Activated naive CD4-positive, alpha-beta T cell treated with anti-CD3 and anti-CD28 coated beads, Interleukin-2, amount 50 U/mL, for 72 hours (primary cell): ENCODE measurements around the gene KRT8. TPM values are rescaled to one million over a fixed set of nuclear protein-coding genes. Genes with fewer than 3 reads are reported as not detected.
A peak's percentile ranks its signal among the peaks of the same experiment; 100 is the strongest.

Experiments used
- ATAC-seq, 2 donors: fragments of 150-1000 bp; cut with Tn5 transposase; 2 replicates each; pipeline ENCODE4 v1.10.0; 2021; ENCODE audit warnings: mild to moderate bottlenecking in 2 of 2, moderate library complexity in 2 of 2
- DNase-seq, 2 donors: peaks; one replicate each; pipeline ENCODE4 v3.0.0; 2021 to 2022; ENCODE audit warnings: low spot score in 2 of 2
- H3K27ac Mint-ChIP-seq, 2 donors: one replicate each; pipeline ENCODE4 v1.8.0; 2022; ENCODE audit warnings: mild to moderate bottlenecking in 2 of 2, mixed read lengths in 2 of 2
- H3K36me3 Mint-ChIP-seq, 2 donors: one replicate each; pipeline ENCODE4 v1.8.0; 2022; ENCODE audit warnings: mixed read lengths in 2 of 2
- H3K9me3 Mint-ChIP-seq, 2 donors: one replicate each; pipeline ENCODE4 v1.8.0; 2022; ENCODE audit warnings: mixed read lengths in 2 of 2
- total RNA-seq, 2 donors: library from RNA; stranded (reverse); gene quantifications; one replicate each; pipeline ENCODE4 v1.2.3, GENCODE V29; 2022

The KRT8 gene
- total RNA-seq, 2 donors from 2014 or later, result 0.34 to 0.66 TPM

- peaks cover 0 to 6% of the 10 kb centered on the region in 2 donors for H3K9me3 Mint-ChIP-seq
- no peaks in the 10 kb centered on the region for H3K36me3 Mint-ChIP-seq
- DNase-seq (no peak), ATAC-seq (no peak)
- no peak overlapping the region for H3K27ac Mint-ChIP-seq
These were observed 37.4 kb upstream of the KRT8 start for GRCh38 chr12:52942066-52942900.

GRCh38 chr12:52929538-52929937 is 24.7 kb upstream of the KRT8 start:
- DNase-seq (no peak), ATAC-seq (no peak)
- H3K27ac Mint-ChIP-seq, result no peak overlapping the region
- no peaks in the 10 kb centered on the region for H3K9me3 Mint-ChIP-seq
- H3K36me3 Mint-ChIP-seq, result no peaks in the 10 kb centered on the region

DNA sequence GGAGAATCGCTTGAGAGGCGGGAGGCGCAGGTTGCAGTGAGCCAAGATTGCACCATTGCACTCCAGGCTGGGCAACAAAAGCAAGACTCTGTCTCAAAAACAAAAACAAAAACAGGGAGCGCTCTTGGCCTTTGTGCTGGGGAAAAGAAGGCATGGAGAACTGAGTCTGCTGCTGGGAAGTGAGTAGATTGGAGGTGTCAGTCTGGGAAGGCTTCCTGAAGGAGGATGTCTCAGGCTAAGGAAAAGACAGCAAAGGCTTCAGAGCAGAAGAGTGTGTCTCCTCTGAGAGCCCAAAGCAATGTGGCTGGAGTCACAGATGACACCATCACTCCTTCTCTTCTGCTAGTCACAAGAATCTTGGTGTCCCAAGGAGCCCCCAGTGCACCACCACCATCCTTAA is 23.1 kb upstream of the KRT8 start:
- H3K27ac Mint-ChIP-seq, result no peak overlapping the region
- no peaks in the 10 kb centered on the region for H3K36me3 Mint-ChIP-seq
- ATAC-seq, result no peak
- no peaks in the 10 kb centered on the region for H3K9me3 Mint-ChIP-seq
- DNase-seq, result no peak

DNA sequence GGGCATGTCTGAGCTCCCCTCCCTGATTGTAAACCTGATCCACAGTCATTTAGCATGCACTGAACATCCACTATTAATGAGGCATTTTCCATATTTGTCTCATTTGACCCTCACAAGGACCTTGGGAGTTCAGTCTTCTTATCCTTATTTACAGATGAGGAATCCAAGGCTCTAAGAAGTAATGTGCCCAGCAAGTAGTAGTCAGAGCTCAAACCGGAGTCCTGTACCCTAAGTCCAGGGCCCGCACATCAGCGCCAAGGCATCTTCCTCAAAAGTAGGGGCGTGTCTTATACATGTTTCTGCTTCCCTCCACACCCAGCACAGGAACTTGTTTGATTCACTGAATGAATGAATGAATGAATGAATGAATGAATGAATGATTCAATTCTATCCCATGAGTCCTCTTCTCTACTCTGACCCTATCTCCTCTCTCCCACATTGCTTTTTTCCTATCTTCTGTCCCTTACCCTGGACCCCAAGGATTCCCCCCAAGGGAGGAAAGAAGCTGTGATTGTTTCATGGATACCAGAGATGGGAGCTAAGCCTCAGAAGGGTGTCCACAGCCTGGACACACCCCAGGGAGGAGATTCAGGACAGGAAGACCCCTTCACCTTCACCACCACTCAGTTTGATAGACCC is 21.8 kb upstream of the KRT8 start:
- peak overlapping the region; percentile 24 to 45 for H3K27ac Mint-ChIP-seq

DNA sequence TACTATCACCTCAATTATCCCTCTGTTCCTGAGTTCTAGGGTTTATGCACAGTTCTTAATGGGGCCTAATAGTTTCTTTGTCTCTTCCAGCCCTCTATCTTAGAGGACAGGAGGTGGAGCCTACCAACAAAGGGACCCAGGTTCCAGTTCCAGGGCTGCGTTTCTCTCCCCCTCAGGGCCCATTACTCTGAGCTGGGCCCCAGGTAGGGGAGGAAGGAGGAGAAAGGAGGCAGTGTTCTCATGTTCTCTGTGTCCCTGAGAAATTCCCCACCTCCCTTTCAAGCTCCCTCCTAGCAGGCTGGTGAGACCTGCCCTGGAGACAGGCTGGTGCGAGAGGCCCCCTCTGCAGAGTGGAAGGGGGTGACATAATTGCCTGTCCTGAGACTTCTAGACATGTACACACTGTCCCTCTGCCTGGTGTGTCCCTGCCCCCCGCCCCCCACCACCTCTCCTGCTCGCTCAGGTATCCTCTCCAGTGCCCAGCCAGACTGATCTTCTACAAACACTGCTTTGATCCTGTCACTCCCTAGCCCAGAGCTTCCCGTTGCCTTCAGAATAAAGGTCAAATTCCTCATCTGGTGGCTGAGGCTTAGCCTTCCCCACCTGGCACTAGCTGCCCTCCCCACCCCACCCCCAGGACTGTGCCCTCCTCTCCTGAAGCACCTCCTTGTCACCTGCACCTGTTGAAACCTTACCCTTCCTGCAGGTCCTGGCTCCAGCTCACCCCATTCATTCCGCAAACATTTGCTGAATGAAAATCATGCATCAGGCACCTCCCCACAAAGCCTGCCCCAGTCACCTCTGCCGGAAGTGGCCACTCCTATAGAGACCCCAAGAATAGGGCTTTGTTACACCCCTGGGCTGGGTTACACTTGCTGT is 21.1 kb upstream of the KRT8 start:
- H3K9me3 Mint-ChIP-seq, result no peaks in the 10 kb centered on the region
- ATAC-seq, result no peak
- H3K36me3 Mint-ChIP-seq, result no peaks in the 10 kb centered on the region
- H3K27ac Mint-ChIP-seq, result no peak overlapping the region
- no peak for DNase-seq

More for the DNA sequence above, 21.8 kb upstream of the KRT8 start:
- Mint-ChIP-seq H3K36me3 (no peaks in the 10 kb centered on the region), H3K9me3 (no peaks in the 10 kb centered on the region)
- ATAC-seq, result no peak
- DNase-seq, result no peak

DNA sequence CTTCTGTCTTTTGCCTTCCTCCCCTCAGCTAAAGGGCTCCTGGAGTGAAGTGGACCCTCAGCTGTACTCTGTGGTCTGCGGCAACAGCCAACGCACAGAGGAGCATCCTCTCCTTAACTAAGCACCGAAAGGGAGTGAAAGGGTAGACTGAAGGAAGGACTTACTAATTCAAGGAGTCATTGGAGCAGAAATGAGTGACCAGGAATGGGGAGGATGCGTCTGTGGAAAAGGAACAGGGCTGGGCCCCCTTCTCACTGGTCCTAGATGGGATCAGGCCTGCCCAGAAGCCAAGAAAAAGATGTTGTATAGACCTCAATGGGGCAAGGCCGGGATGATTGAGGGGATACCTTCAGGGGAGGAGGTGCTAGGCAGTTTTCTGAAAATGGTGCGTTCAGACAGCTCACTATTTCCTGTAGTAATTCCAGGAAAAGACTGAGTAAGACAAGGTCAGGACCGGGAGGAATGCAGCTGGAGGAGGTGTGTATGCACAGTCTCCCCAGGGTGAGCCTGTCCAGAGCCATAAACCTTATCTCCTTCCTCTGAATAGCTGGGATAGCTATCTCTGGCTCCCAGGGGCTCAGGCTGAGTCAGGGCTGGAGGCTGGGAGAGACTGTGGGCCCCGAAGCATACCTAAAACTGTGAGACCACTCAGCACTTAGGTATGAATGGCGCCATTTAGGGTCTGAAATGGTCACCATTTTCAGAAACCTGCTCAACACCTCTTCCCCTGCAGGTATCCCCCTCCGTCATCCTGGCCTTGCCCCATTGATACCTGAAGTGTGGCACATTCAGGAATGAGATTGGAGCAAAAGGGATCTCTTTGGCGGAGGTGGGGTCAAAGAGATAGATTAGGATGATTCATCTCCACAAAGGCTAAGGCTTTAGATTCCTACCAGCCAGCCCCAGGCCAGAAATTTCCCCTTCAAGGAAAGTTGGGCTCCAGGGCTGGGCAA is 20.2 kb upstream of the KRT8 start:
- ATAC-seq, result no peak
- no peaks in the 10 kb centered on the region for H3K9me3 Mint-ChIP-seq
- H3K36me3 Mint-ChIP-seq, result no peaks in the 10 kb centered on the region
- peak overlapping the region; percentile 35 to 68 for H3K27ac Mint-ChIP-seq
- DNase-seq, result no peak

DNA sequence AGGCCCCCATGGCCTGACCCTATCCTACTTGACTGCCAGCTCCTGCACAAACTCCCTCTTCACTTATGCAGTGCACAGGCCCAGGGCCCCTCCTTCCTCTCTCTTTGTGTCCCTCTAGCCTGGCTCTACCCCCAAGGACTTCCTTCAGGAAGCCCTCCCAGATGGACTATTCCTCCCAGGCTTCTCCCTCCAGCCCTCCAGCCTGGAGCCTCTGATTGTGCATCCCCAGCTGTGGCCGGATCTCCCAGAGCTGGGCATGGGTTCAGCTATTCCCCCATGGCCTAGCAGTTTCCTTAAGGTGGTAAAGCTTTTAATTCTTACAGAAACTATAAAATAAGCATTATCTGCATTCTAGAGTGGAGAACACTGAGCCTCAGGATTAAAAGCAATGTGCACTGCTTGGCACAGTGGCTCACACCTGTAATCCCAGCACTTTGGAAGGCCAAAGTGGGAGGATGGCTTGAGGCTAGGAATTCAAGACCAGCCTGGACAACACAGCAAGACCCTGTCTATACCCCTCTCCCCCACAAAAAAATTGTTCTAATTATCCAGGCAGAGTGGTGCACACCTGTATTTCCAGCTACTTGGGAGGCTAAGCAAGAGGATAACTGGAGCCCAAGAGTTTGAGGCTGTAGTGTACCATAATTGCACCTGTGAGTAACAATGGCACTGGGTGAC is 16.8 kb upstream of the KRT8 start:
- ATAC-seq (no peak), DNase-seq (no peak)
- no peak overlapping the region for H3K27ac Mint-ChIP-seq
- no peaks in the 10 kb centered on the region for H3K36me3 Mint-ChIP-seq
- no peaks in the 10 kb centered on the region for H3K9me3 Mint-ChIP-seq

- DNase-seq (no peak), ATAC-seq (no peak)
- H3K36me3 Mint-ChIP-seq, result no peaks in the 10 kb centered on the region
- H3K27ac Mint-ChIP-seq, result no peak overlapping the region
- H3K9me3 Mint-ChIP-seq, result no peaks in the 10 kb centered on the region
These were observed 16.1 kb upstream of the KRT8 start for GRCh38 chr12:52920937-52921336.

GRCh38 chr12:52918784-52919183 is 13.9 kb upstream of the KRT8 start:
- no peaks in the 10 kb centered on the region for H3K9me3 Mint-ChIP-seq
- ATAC-seq (no peak), DNase-seq (no peak)
- H3K27ac Mint-ChIP-seq, result no peak overlapping the region
- no peaks in the 10 kb centered on the region for H3K36me3 Mint-ChIP-seq

DNA sequence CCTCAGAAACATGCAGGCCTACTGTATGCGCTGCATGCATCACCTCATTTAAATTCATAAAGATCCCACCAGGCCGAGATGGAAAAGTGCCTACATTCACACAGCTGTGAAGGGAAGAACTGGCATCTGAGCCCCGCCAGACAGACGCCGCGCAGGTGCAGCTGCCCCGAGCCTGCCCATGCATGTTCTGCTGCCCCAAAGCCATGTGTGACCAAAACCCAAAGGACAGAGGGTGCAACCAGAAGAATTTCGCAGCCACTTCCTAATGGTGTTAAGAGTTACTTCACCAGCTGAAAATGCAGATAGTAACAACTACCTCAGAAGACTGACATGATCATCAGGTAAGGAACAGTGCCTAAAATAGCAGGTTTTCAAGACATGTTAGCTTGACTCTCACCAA is 13.5 kb upstream of the KRT8 start:
- Mint-ChIP-seq H3K9me3 (no peaks in the 10 kb centered on the region), H3K36me3 (no peaks in the 10 kb centered on the region)

GRCh38 chr12:52917800-52918199 is 12.9 kb upstream of the KRT8 start:
- no peak for DNase-seq

More for the DNA sequence above, 13.5 kb upstream of the KRT8 start:
- DNase-seq (no peak), ATAC-seq (no peak)
- no peak overlapping the region for H3K27ac Mint-ChIP-seq

GRCh38 chr12:52916216-52916615 is 11.3 kb upstream of the KRT8 start:
- ATAC-seq (no peak), DNase-seq (no peak)
- Mint-ChIP-seq H3K36me3 (no peaks in the 10 kb centered on the region), H3K27ac (no peak overlapping the region), H3K9me3 (no peaks in the 10 kb centered on the region)

More at GRCh38 chr12:52917800-52918199, 12.9 kb upstream of the KRT8 start:
- Mint-ChIP-seq H3K9me3 (no peaks in the 10 kb centered on the region), H3K36me3 (no peaks in the 10 kb centered on the region), H3K27ac (no peak overlapping the region)
- no peak for ATAC-seq

DNA sequence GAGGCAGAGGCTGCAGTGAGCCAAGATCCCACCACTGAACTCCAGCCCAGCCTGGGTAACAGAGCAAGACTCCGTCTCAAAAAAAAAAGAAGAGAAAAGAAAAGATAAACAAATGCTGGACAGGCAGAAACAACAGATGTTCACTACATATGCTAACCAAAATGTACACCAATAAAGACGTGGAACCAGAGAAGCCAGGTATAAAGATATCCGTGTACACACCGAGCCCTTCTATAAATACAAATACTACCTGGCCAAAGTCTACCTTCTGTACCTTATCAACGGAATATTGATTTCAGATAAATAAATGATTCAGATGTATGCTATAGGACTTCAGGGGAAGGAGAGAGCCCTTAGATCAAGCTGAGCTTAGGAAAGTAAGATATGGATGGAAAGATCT is 10.8 kb upstream of the KRT8 start:
- peak overlapping the region in 1 of 2 donors; percentile 16 for H3K27ac Mint-ChIP-seq
- H3K9me3 Mint-ChIP-seq, result no peaks in the 10 kb centered on the region
- H3K36me3 Mint-ChIP-seq, result no peaks in the 10 kb centered on the region
- ATAC-seq (no peak), DNase-seq (no peak)

DNA sequence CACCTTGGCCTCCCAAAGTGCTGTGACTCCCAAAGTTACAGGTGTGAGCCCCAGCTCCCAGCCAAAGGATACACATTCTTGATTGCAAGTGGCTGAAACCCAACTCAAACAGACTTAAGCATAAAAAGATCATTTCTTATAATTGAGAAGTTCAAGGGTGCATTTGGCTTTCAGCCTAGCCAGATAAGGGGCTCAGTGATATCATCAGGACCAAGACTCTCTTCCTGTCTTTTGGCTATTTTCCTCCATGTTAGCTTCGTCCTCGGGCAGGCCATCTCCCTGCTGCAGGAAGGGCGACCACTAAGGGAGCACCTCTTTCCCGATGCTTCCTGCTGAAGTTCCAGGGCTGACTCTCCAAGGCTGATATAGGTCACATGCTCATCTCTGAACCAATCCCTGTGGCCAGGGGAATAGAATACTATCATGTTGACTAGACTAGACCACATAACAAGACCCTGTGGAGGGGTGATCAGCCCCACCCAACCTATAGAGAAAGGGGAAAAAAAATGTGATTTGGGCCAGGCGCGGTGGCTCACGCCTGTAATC is 9.8 kb upstream of the KRT8 start:
- DNase-seq (no peak), ATAC-seq (no peak)
- no peaks in the 10 kb centered on the region for H3K36me3 Mint-ChIP-seq
- no peak overlapping the region for H3K27ac Mint-ChIP-seq
- no peaks in the 10 kb centered on the region for H3K9me3 Mint-ChIP-seq

DNA sequence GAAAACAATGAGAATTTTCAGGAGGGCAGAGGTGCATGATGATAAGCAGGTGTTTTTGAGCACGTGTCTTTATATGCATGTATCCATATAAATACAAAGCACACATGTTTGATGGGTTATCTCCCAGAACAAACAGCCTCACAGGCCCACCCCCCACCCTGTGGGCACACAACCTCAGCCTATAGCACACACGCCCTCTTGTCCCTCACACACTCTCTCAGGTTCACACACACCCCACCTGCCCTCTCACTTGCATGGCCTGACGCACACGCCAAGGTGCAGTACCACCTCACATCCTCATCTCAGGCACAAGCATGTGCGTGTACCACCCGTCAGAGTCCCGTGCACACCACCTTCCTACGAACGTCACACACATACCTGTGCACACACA is 8.6 kb upstream of the KRT8 start:
- no peak for ATAC-seq
- H3K27ac Mint-ChIP-seq, result no peak overlapping the region
- H3K9me3 Mint-ChIP-seq, result no peaks in the 10 kb centered on the region
- no peaks in the 10 kb centered on the region for H3K36me3 Mint-ChIP-seq
- DNase-seq, result no peak
